Fibroblast of skin of abdomen (primary cell): ENCODE measurements around the gene SIRPB1.
"Not testable (repeated sequence)": the region's sequence is repeated elsewhere in the genome, so short reads cannot be mapped to it uniquely, and the experiment has no call there.

ENCODE experiments used
- DNase-seq: peaks from one replicate; pipeline ENCODE4 v3.0.0-alpha.2; 2013

The SIRPB1 gene

DNA sequence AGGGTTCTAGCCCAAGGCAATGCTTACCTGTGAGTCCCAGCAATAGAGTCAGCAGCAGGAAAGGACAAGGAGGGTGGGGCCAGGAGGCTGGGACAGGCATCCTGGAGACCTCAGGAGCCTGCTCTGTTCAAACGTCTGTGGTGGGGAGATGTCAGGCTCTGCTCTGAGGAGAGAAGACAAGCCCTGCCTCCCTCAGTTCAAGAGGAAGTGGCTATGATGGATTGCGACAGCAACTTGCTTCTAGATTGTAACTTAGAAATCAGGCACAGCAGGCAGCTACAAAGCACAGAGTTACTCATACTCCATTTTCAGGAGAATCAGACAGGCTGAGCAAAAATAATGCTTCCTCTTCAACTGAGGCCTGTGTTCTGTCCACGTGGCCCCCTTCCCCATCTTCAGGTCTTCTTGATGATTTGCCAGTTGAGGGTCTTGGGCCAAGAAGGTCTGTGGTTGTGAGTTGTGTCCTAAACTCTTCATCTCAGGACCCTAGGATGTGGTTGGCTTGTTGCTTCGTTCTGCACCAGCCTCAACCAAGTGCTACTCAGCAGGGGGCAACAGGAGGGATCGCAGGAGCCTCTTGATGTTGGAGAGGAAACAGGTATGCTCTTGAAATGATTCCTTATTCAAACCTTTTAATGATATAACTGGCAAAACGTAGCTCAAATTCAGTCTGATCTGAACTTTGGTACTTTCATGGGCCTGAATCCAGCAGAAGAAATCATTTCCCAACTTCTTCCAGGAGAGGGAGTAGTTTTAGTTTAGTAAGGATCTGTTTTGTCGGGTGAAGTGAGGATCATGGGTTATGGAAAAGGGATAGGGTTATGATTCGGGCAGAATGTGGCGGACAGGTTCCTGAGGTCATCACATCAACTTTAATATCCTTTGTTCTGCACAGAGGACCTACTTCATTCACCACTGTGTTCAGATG lies 31.0 kb downstream of the SIRPB1 start:
- no peak for DNase-seq

GRCh38 chr20:1587781-1588532 lies 31.9 kb downstream of the SIRPB1 start:
- DNase-seq = no peak

DNA sequence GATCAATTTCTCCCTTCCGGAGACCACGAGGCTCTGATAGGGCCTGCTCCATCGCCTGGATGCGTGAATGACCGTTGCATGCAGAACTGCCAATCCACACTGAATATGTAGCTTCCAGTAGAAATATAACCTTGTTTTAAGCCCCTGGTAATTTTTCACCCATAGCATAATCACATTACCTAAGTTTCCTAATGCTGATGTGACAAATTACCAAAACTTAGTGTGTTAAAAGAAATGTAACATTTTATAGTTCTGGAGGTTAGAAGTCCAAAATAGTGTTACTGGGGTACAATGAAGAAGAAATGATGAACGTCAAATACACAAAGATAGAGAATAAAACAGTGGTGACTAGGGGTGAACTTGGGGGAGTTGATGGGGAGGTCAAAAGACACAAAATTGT lies 40.3 kb downstream of the SIRPB1 start:
- DNase-seq = no peak

DNA sequence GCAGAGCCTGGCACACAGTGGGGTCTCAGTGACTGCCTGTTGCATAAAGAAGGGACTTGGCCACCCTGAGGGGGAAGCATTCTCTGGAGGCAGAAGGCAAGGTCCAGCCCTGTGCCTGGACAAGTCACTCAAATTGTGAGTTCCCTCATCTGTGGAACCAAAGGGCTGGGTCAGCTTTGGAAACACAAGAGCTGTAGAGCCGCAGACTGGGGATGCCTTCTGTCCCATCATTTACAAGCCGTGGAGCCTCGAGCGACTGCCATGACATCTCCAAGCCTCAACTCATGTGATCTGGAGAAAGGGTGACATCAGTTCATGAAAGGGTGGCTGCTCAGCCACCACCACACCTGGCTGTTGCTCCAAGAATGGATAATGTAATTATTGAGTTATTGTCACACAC lies 41.9 kb downstream of the SIRPB1 start:
- DNase-seq = no peak

GRCh38 chr20:1577313-1577712 lies 42.5 kb downstream of the SIRPB1 start:
- DNase-seq = not testable (repeated sequence)

DNA sequence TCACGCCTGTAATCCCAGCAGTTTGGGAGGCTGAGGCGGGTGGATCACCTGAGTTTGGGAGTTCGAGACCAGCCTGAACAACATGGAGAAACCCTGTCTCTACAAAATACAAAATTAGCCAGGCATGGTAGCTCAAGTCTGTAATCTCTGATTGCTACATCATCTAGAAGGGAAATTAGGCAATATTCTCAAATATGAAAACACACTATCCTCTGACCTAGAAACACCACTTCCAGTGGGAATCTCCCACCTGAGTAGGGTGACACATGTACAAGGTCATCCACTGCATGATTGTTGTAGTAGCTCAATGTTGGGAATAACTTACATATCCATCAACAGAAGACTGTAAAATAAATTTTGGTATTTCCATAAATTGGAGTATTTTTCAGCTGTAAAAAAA lies 43.2 kb downstream of the SIRPB1 start:
- no peak for DNase-seq

DNA sequence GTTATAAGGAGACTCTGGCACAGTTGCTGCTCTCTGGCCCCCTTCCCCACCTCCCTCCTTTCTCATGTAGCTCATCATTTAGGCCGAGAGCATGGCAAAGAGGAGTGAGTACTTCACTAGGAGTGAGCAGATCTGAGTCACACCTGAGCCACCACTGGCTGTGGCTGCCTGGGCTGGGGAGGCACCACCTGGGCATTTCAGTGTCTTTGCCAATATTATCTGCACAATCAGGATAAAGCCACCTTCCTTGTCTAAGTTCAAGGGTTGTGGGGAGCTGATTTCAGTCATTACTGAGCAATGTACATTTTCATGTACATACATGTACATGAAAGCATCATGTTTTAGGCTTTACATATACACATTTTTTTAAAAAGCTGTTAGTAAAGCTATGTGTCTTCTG lies 43.8 kb downstream of the SIRPB1 start:
- DNase-seq = not testable (repeated sequence)

DNA sequence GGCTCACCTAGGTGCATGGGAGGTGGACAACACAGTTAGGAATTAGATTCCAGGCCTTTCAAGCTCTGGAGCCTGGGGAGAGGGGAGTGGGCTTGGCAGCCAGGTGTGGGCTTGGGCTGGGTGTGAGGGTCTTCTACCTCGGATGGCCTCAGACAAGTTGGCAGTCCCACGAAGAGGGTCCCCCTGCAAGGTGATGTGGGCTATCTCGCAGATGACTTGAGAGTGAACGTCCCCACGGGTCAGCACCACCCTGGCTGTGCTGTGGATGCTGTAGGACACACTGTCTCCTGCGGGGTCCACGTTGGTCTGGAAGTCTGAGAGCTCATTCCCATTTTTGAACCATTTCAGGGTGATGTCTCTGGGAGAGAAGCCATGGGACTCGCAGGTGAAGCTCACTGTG lies 48.2 kb downstream of the SIRPB1 start:
- DNase-seq = not testable (repeated sequence)
